ENCODE measurements around the gene FABP6.

FABP6 gene

GRCh38 chr5:160213537-160213936, 15.8 kb upstream of the FABP6 start:
- in situ Hi-C loops (cut with MboI; ENCODE audit: low pct_unique_long_range_greater_than_20kb, low sequenced_read_pairs, unreplicated experiment): no loop called here
- DNase-seq (ENCODE audit: low spot score): no peak
- TF ChIP-seq CTCF (IDR thresholded peaks at IDR 0.05; ENCODE audit: extremely low read depth, insufficient read depth, missing control alignments): no peak

- DNase-seq (ENCODE audit: low spot score): no peak
- in situ Hi-C loops (cut with MboI; ENCODE audit: low pct_unique_long_range_greater_than_20kb, low sequenced_read_pairs, unreplicated experiment): no loop called here
- no peak for TF ChIP-seq CTCF (IDR thresholded peaks at IDR 0.05; ENCODE audit: extremely low read depth, insufficient read depth, missing control alignments)
Observed at GRCh38 chr5:160219356-160219755, 9.9 kb upstream of the FABP6 start.

GRCh38 chr5:160221082-160221481, 8.2 kb upstream of the FABP6 start:
- TF ChIP-seq CTCF (IDR thresholded peaks at IDR 0.05; ENCODE audit: extremely low read depth, insufficient read depth, missing control alignments): no peak
- in situ Hi-C loops (cut with MboI; ENCODE audit: low pct_unique_long_range_greater_than_20kb, low sequenced_read_pairs, unreplicated experiment): no loop called here
- DNase-seq (ENCODE audit: low spot score): no peak

- no peak for DNase-seq (ENCODE audit: low spot score)
- no peak for TF ChIP-seq CTCF (IDR thresholded peaks at IDR 0.05; ENCODE audit: extremely low read depth, insufficient read depth, missing control alignments)
- in situ Hi-C loops (cut with MboI; ENCODE audit: low pct_unique_long_range_greater_than_20kb, low sequenced_read_pairs, unreplicated experiment): no loop called here
Observed at GRCh38 chr5:160227012-160227411, 2.3 kb upstream of the FABP6 start.

DNA sequence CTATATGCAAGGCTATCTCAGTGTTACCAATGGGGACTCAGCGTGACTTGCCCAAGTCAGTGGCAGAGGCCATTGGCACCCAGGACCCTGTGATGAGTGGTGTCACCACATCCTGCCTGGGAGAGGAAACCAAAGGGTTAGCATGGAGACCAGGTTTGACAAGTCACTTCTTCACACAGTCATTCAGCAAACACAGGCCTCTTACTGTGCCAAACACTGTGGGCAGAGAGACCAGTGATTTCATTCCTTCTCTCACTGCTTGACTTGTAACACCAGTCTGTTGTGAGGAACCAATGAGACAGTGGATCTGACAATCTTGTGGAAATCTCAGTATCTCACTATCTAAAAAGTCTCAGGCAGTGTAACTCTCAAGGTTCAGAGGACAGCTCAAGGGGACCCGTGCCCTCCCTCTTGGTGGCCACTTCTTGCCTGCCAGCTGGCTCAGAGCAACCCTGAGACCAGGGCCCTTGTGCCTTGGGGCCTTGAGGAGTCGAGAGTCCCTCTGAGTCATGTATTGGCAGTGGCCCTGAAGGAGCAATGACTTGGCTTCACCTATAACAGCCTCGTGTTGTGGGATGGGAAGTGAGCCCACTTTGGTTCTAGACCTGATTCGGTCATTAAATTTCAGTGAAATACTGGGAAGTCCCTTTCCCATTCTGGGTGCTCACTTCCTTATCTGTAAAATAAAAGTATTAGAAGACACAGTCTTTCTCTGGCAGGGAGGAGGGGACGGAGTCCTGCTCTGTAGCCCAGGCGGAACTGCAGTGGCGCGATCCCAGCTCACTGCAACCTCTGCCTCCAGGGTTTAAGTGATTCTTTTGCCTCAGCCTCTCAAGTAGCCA, 1.6 kb downstream of the FABP6 start:
- in situ Hi-C loops (cut with MboI; ENCODE audit: low pct_unique_long_range_greater_than_20kb, low sequenced_read_pairs, unreplicated experiment): no loop called here
- TF ChIP-seq CTCF (IDR thresholded peaks at IDR 0.05; ENCODE audit: extremely low read depth, insufficient read depth, missing control alignments): no peak
- peak; percentile 37 for DNase-seq (ENCODE audit: low spot score)

DNA sequence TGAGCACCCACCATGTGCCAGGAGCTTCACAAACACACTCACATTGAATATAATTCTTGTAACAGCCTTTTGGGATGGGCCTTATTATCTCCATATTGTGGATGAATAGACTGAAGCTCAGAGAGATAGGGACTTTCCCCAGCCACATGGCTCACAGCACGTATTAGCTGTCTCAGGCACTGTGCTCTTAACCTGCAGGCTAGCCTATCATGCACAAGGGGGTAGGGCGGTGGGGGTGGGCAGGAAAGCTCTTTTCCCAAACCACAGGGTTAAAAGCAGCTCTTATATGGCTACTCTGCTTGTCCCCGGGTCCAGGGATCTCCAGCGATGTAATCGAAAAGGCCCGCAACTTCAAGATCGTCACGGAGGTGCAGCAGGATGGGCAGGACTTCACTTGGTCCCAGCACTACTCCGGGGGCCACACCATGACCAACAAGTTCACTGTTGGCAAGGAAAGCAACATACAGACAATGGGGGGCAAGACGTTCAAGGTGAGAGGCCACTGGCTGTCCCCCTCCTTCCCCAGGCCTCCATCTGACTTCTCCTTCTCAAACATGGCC, 2.6 kb downstream of the FABP6 start:
- no peak for DNase-seq (ENCODE audit: low spot score)
- in situ Hi-C loops (cut with MboI; ENCODE audit: low pct_unique_long_range_greater_than_20kb, low sequenced_read_pairs, unreplicated experiment): no loop called here
- no peak for TF ChIP-seq CTCF (IDR thresholded peaks at IDR 0.05; ENCODE audit: extremely low read depth, insufficient read depth, missing control alignments)
